ENCODE data around the gene ACSS1.

Gene ACSS1

GRCh38 chr20:24993337-24994185 is 64.4 kb downstream of the ACSS1 start:
- peak; percentile 24 for TF ChIP-seq CTCF (IDR thresholded peaks at IDR 0.05; ENCODE audit: low read depth, low read length)
- no peak overlapping the region for H3K4me3 ChIP-seq (replicated peaks in 1 of 2; ENCODE audit: low read depth in 2 of 2, low read length in 2 of 2)
- peak; percentile 67 to 69 for DNase-seq (ENCODE audit: low read depth in 2 of 2)

GRCh38 chr20:24992487-24993205 is 65.3 kb downstream of the ACSS1 start, which contains the start of gene APMAP:
APMAP (minus strand) TSS chr20:24992751; CDS start chr20:24992688, 63 bp downstream.
- DNase-seq (ENCODE audit: low read depth in 2 of 2), result peak; percentile 91 to 92
- no peak for TF ChIP-seq CTCF (IDR thresholded peaks at IDR 0.05; ENCODE audit: low read depth, low read length)
- H3K4me3 ChIP-seq (replicated peaks in 1 of 2; ENCODE audit: low read depth in 2 of 2, low read length in 2 of 2), result peak within 1 kb of the TSS; percentile 80 to 94

- no peak for TF ChIP-seq CTCF (IDR thresholded peaks at IDR 0.05; ENCODE audit: low read depth, low read length)
- peak in 1 of 2 donors; percentile 7 for DNase-seq (ENCODE audit: low read depth in 2 of 2)
- peak overlapping the region; percentile 80 to 94 for H3K4me3 ChIP-seq (replicated peaks in 1 of 2; ENCODE audit: low read depth in 2 of 2, low read length in 2 of 2)
Measured at GRCh38 chr20:24991897-24992486, 65.9 kb downstream of the ACSS1 start.

- TF ChIP-seq CTCF (IDR thresholded peaks at IDR 0.05; ENCODE audit: low read depth, low read length), result no peak
- DNase-seq (ENCODE audit: low read depth in 2 of 2), result no peak
- no peak overlapping the region for H3K4me3 ChIP-seq (replicated peaks in 1 of 2; ENCODE audit: low read depth in 2 of 2, low read length in 2 of 2)
Measured at GRCh38 chr20:24990810-24991252, 67.1 kb downstream of the ACSS1 start.

GRCh38 chr20:24989162-24989561 is 68.8 kb downstream of the ACSS1 start:
- DNase-seq (ENCODE audit: low read depth in 2 of 2), result no peak
- TF ChIP-seq CTCF (IDR thresholded peaks at IDR 0.05; ENCODE audit: low read depth, low read length), result no peak

GRCh38 chr20:24987873-24988835 is 69.8 kb downstream of the ACSS1 start:
- no peak for TF ChIP-seq CTCF (IDR thresholded peaks at IDR 0.05; ENCODE audit: low read depth, low read length)
- no peak for DNase-seq (ENCODE audit: low read depth in 2 of 2)
- no peak overlapping the region for H3K4me3 ChIP-seq (replicated peaks in 1 of 2; ENCODE audit: low read depth in 2 of 2, low read length in 2 of 2)

More at GRCh38 chr20:24989162-24989561, 68.8 kb downstream of the ACSS1 start:
- H3K4me3 ChIP-seq (replicated peaks in 1 of 2; ENCODE audit: low read depth in 2 of 2, low read length in 2 of 2), result no peak overlapping the region

Measured in cardiac fibroblast (primary cell).